ENCODE data around the gene SAP30.

SAP30 gene

GRCh38 chr4:173367946-173368345 is 2.8 kb upstream of the SAP30 start:
- DNase-seq: no peak

GRCh38 chr4:173370130-173370476 is 651 bp upstream of the SAP30 start:
- DNase-seq: no peak

GRCh38 chr4:173371292-173372192 is 788 bp downstream of the SAP30 start:
- no peak for DNase-seq

- DNase-seq: no peak
Observed at GRCh38 chr4:173374588-173374987, 3.8 kb downstream of the SAP30 start.

- no peak for DNase-seq
Observed at GRCh38 chr4:173379929-173380328, 9.2 kb downstream of the SAP30 start.

GRCh38 chr4:173380987-173381386 is 10.2 kb downstream of the SAP30 start:
- no peak for DNase-seq

- no peak for DNase-seq
Observed at GRCh38 chr4:173381610-173382009, 10.9 kb downstream of the SAP30 start.

GRCh38 chr4:173382349-173382748 is 11.6 kb downstream of the SAP30 start:
- no peak for DNase-seq

GRCh38 chr4:173386751-173387150 is 16.0 kb downstream of the SAP30 start:
- no peak for DNase-seq

GRCh38 chr4:173391701-173392100 is 20.9 kb downstream of the SAP30 start:
- no peak for DNase-seq

- DNase-seq: no peak
Observed at GRCh38 chr4:173397604-173398003, 26.9 kb downstream of the SAP30 start.

GRCh38 chr4:173398220-173398619 is 27.5 kb downstream of the SAP30 start:
- no peak for DNase-seq

GRCh38 chr4:173398779-173399415 is 28.1 kb downstream of the SAP30 start, which contains the start of gene SCRG1:
Gene SCRG1, minus strand, starts transcription at chr4:173399116. Its CDS starts 7,702 bp downstream, at chr4:173391414.
- DNase-seq: no peak

GRCh38 chr4:173401063-173401462 is 30.3 kb downstream of the SAP30 start:
- no peak for DNase-seq

GRCh38 chr4:173403051-173403450 is 32.3 kb downstream of the SAP30 start:
- DNase-seq: no peak

- no peak for DNase-seq
Observed at GRCh38 chr4:173404296-173404865, 33.6 kb downstream of the SAP30 start.

GRCh38 chr4:173405840-173406606 is 35.3 kb downstream of the SAP30 start:
- DNase-seq: no peak

- DNase-seq: no peak
Observed at GRCh38 chr4:173410079-173410478, 39.3 kb downstream of the SAP30 start.

GRCh38 chr4:173411106-173411693 is 40.4 kb downstream of the SAP30 start:
- DNase-seq: no peak

GRCh38 chr4:173413036-173413435 is 42.3 kb downstream of the SAP30 start:
- no peak for DNase-seq

GRCh38 chr4:173414456-173414855 is 43.7 kb downstream of the SAP30 start:
- no peak for DNase-seq

GRCh38 chr4:173415092-173415491 is 44.3 kb downstream of the SAP30 start:
- DNase-seq: no peak
